HEK293 (cell line): ENCODE data around the gene SSBP2.

Experiments
- BCL6B ChIP-seq: fragments of 450-650 bp; formaldehyde crosslinking; IDR thresholded peaks from 2 replicates; pipeline ENCODE4 v1.5.1; 2017; ENCODE audit warnings: missing biosample characterization, missing genetic modification characterization
- CTCF ChIP-seq: fragments of 450-650 bp; formaldehyde crosslinking; IDR thresholded peaks from 2 replicates; pipeline ENCODE4 v1.5.1; 2016; ENCODE audit warnings: missing biosample characterization, missing genetic modification characterization
- GFI1B ChIP-seq: fragments of 450-650 bp; formaldehyde crosslinking; IDR thresholded peaks from 2 replicates; pipeline ENCODE4 v1.5.1; 2016; ENCODE audit warnings: missing biosample characterization, missing genetic modification characterization
- PRDM1 ChIP-seq: fragments of 450-650 bp; formaldehyde crosslinking; IDR thresholded peaks from 2 replicates; pipeline ENCODE4; 2016; ENCODE audit warnings: missing biosample characterization, missing genetic modification characterization
- TRIM28 ChIP-seq: IDR thresholded peaks from 2 replicates; pipeline ENCODE4 v1.6.1; 2011; ENCODE audit warnings: low read length, control low read depth, borderline replicate concordance
- ZBTB17 ChIP-seq: fragments of 450-650 bp; formaldehyde crosslinking; IDR thresholded peaks from 2 replicates; pipeline ENCODE4 v1.5.1; 2016; ENCODE audit warnings: missing biosample characterization, missing genetic modification characterization
- ZNF114 ChIP-seq: fragments of 450-650 bp; formaldehyde crosslinking; IDR thresholded peaks from 2 replicates; pipeline ENCODE4 v1.5.0; 2017; ENCODE audit warnings: missing biosample characterization, missing genetic modification characterization
- ZNF121 ChIP-seq: fragments of 450-650 bp; formaldehyde crosslinking; IDR thresholded peaks from 2 replicates; pipeline ENCODE4 v1.5.1; 2016; ENCODE audit warnings: missing biosample characterization, missing genetic modification characterization
- ZNF146 ChIP-seq: fragments of 450-650 bp; formaldehyde crosslinking; IDR thresholded peaks from 2 replicates; pipeline ENCODE4 v1.5.1; 2016; ENCODE audit warnings: missing biosample characterization, missing genetic modification characterization
- ZNF280D ChIP-seq: fragments of 450-650 bp; formaldehyde crosslinking; IDR thresholded peaks from 2 replicates; pipeline ENCODE4 v1.5.1; 2016; ENCODE audit warnings: missing biosample characterization, missing genetic modification characterization
- ZNF350 ChIP-seq: fragments of 450-650 bp; formaldehyde crosslinking; IDR thresholded peaks from 2 replicates; pipeline ENCODE4 v1.5.0; 2017; ENCODE audit warnings: missing biosample characterization, mild to moderate bottlenecking, missing genetic modification characterization
- ZNF394 ChIP-seq: fragments of 450-650 bp; formaldehyde crosslinking; IDR thresholded peaks from 2 replicates; pipeline ENCODE4 v1.5.1; 2016; ENCODE audit warnings: missing biosample characterization, missing genetic modification characterization, mild to moderate bottlenecking, moderate library complexity, borderline replicate concordance
- ZNF513 ChIP-seq: fragments of 450-650 bp; IDR thresholded peaks from 2 replicates; pipeline ENCODE4 v1.5.1; 2018; ENCODE audit warnings: missing biosample characterization, missing genetic modification characterization
- ZNF645 ChIP-seq: fragments of 450-650 bp; formaldehyde crosslinking; IDR thresholded peaks from 2 replicates; pipeline ENCODE4; 2016; ENCODE audit warnings: missing biosample characterization, missing genetic modification characterization

- TF ChIP-seq CTCF (tag by site-specific recombination) (no peak), ZNF350 (tag by site-specific recombination) (no peak), ZNF280D (tag by site-specific recombination) (no peak), ZNF645 (tag by site-specific recombination) (no peak), ZNF394 (tag by site-specific recombination) (no peak), ZNF121 (no peak), ZNF146 (tag by site-specific recombination) (no peak), BCL6B (no peak), PRDM1 (tag by site-specific recombination) (no peak), ZBTB17 (tag by site-specific recombination) (no peak), TRIM28 (no peak), ZNF513 (no peak), GFI1B (tag by site-specific recombination) (no peak), ZNF114 (no peak)
Measured at GRCh38 chr5:81488862-81489261, 262.0 kb downstream of the SSBP2 start.
